OCI-LY7 (cell line): Measurements from ENCODE around the gene CEP78. TPM values are rescaled to one million over a fixed set of nuclear protein-coding genes. Genes with fewer than 3 reads are reported as not detected.
A peak's percentile ranks its signal among the peaks of the same experiment; 100 is the strongest.
"Not testable (repeated sequence)": the region's sequence is repeated elsewhere in the genome, so short reads cannot be mapped to it uniquely, and the experiment has no call there.

Experiments
- BruUV-seq: library from RNA; stranded (reverse); fragments of 400-500 nt; replicated peaks from 2 replicates; lab custom pipeline; 2021; lab: Mats Ljungman, UMichigan
- CTCF ChIA-PET: fragments of 300-600 bp; sonication (Branson Sonifier 250); formaldehyde crosslinking; loops from one replicate; lab custom pipeline; 2022; ENCODE audit warnings: antibody characterized with exemption; ENCODE audit not compliant: unreplicated experiment; lab: Charles Lee
- POLR2A ChIA-PET: fragments of 300-600 bp; sonication (Branson Sonifier 250); formaldehyde crosslinking; loops from one replicate; lab custom pipeline; 2022; ENCODE audit warnings: antibody characterized with exemption; lab: Charles Lee
- DNase-seq: peaks from one replicate; pipeline ENCODE4 v3.0.0-alpha.2; 2015; ENCODE audit warnings: low spot score
- H2AFZ ChIP-seq: fragments of 200-600 bp; sonication (generic), shearing (Covaris generic); 2 replicates; pipeline ENCODE4 v1.6.1; 2014; ENCODE audit warnings: mild to moderate bottlenecking, antibody characterized with exemption, low read length, moderate library complexity
- H3K27ac ChIP-seq: fragments of 200-600 bp; sonication (generic); 2 replicates; pipeline ENCODE4 v1.5.1; 2014; ENCODE audit warnings: mixed run types, low read depth, mild to moderate bottlenecking, moderate library complexity, low read length, inconsistent platforms; ENCODE audit not compliant: poor library complexity, severe bottlenecking
- H3K36me3 ChIP-seq: fragments of 200-600 bp; sonication (generic); 2 replicates; pipeline ENCODE4 v1.6.1; 2014; ENCODE audit warnings: mild to moderate bottlenecking, antibody characterized with exemption, low read length, moderate library complexity, mixed read lengths; ENCODE audit not compliant: insufficient read depth
- H3K4me1 ChIP-seq: fragments of 200-600 bp; sonication (generic); 2 replicates; pipeline ENCODE4 v1.5.1; 2014; ENCODE audit warnings: mild to moderate bottlenecking, low read length; ENCODE audit not compliant: insufficient read depth, poor library complexity, severe bottlenecking
- H3K4me2 ChIP-seq: fragments of 200-600 bp; sonication (generic); 2 replicates; pipeline ENCODE4 v1.6.1; 2014; ENCODE audit warnings: mild to moderate bottlenecking, low read length
- H3K4me3 ChIP-seq: fragments of 200-600 bp; sonication (generic); 2 replicates; pipeline ENCODE4 v1.5.1; 2014; ENCODE audit warnings: mild to moderate bottlenecking, low read depth, low read length; ENCODE audit not compliant: poor library complexity, severe bottlenecking
- H3K79me2 ChIP-seq: fragments of 200-600 bp; sonication (generic); 2 replicates; pipeline ENCODE4 v1.6.1; 2016; ENCODE audit warnings: low read depth, mild to moderate bottlenecking, low read length, moderate library complexity, mixed read lengths; ENCODE audit not compliant: insufficient read depth
- H3K9me2 ChIP-seq: fragments of 200-600 bp; sonication (generic); 2 replicates; pipeline ENCODE4 v1.6.1; 2016; ENCODE audit warnings: mild to moderate bottlenecking, low read length, mixed read lengths; ENCODE audit not compliant: insufficient read depth
- H3K9me3 ChIP-seq: fragments of 200-600 bp; sonication (generic); 2 replicates; pipeline ENCODE4 v1.6.1; 2014; ENCODE audit warnings: mild to moderate bottlenecking, mixed run types, low read length, mixed read lengths
- H4K20me1 ChIP-seq: fragments of 200-600 bp; sonication (generic); 2 replicates; pipeline ENCODE4 v1.6.1; 2014; ENCODE audit warnings: mild to moderate bottlenecking, antibody characterized with exemption, low read length, moderate library complexity, mixed read lengths; ENCODE audit not compliant: insufficient read depth
- CTCF ChIP-seq: fragments of 200-600 bp; sonication (generic); conservative IDR thresholded peaks from 2 replicates; pipeline ENCODE4 v1.5.1; 2014; ENCODE audit warnings: mild to moderate bottlenecking, antibody characterized with exemption, low read length, moderate library complexity, mixed read lengths
- EZH2phosphoT487 ChIP-seq: fragments of 200-600 bp; sonication (generic); IDR thresholded peaks from 2 replicates; pipeline ENCODE4 v1.6.1; 2018; ENCODE audit warnings: low read depth, borderline replicate concordance, mild to moderate bottlenecking, mixed run types, antibody characterized with exemption, low read length, moderate library complexity, mixed read lengths
- intact Hi-C: fragments of 100-400 bp; cut with micrococcal nuclease; formaldehyde crosslinking; loops from one replicate; pipeline ENCODE4 v1.10.0; 2022; ENCODE audit not compliant: unreplicated experiment
- total RNA-seq, 2 experiments: library from RNA; depleted of rRNA in 1 of 2; stranded (reverse); fragments of >200 nt in 1 of 2; shearing (Covaris generic) in 1 of 2; gene quantifications; 2 replicates each; pipeline ENCODE4 v1.2.3, GENCODE V29; 2014 to 2022

The CEP78 gene
- total RNA-seq, 2 experiments from 2014 or later, result 49.5 to 59.3 TPM

- BruUV-seq, result no TSS peak
- Histone ChIP-seq H4K20me1 (no peaks in the 10 kb centered on the region), H2AFZ (no peak overlapping the region), H3K4me2 (no peak overlapping the region), H3K9me2 (no peaks in the 10 kb centered on the region), H3K36me3 (no peaks in the 10 kb centered on the region), H3K27ac (no peak overlapping the region), H3K9me3 (no peaks in the 10 kb centered on the region), H3K4me3 (no peak overlapping the region), H3K4me1 (peaks cover 9% of the 10 kb centered on the region), H3K79me2 (peaks cover 10% of the 10 kb centered on the region; the same call in 1 of the 2 replicates)
- ChIA-PET CTCF (no interaction called here), POLR2A (interaction anchor here (0.7 kb wide), 1 partner anchor 99 kb away, joined by 3 read pairs; no protein-coding TSS in a partner anchor)
- TF ChIP-seq CTCF (no peak), EZH2phosphoT487 (no peak)
- intact Hi-C loops, result loop anchor here (10.0 kb wide), 1 partner anchor 1056 kb away; the partner anchor contains the start of gene VPS13A
- no peak for DNase-seq
Measured at GRCh38 chr9:78230761-78231160, 5.1 kb upstream of the CEP78 start.

GRCh38 chr9:78232471-78232870, 3.4 kb upstream of the CEP78 start:
- not testable (repeated sequence) for DNase-seq, H3K27ac ChIP-seq, H2AFZ ChIP-seq, H3K9me3 ChIP-seq, H3K9me2 ChIP-seq, H4K20me1 ChIP-seq, BruUV-seq, H3K4me3 ChIP-seq, H3K4me2 ChIP-seq, H3K36me3 ChIP-seq
- ChIA-PET CTCF (interaction anchor here (1.5 kb wide), 1 partner anchor 17 kb away, joined by 5 read pairs; no protein-coding TSS in a partner anchor), POLR2A (interaction anchor here (2.0 to 3.6 kb wide), 2 partner anchors 9 to 25 kb away, joined by 8 to 19 read pairs; no protein-coding TSS in a partner anchor)
- intact Hi-C loops, result loop anchor here (10.0 kb wide), 1 partner anchor 1058 kb away; the partner anchor contains the start of gene VPS13A
- peaks cover 14% of the 10 kb centered on the region for H3K4me1 ChIP-seq
- H3K79me2 ChIP-seq, result peaks cover 21% of the 10 kb centered on the region

- peaks cover 33% of the 10 kb centered on the region for H3K4me1 ChIP-seq
- H3K27ac ChIP-seq, result no peak overlapping the region
- peak overlapping the region; percentile 76; the same call in 1 of the 2 replicates for H2AFZ ChIP-seq
- peak overlapping the region; percentile 96 for H3K4me2 ChIP-seq
- H3K9me2 ChIP-seq, result no peaks in the 10 kb centered on the region
- no peaks in the 10 kb centered on the region for H3K9me3 ChIP-seq
- TF ChIP-seq EZH2phosphoT487 (no peak), CTCF (no peak)
- peaks cover 9% of the 10 kb centered on the region; the same call in 1 of the 2 replicates for H4K20me1 ChIP-seq
- peaks cover 9% of the 10 kb centered on the region; the same call in 1 of the 2 replicates for H3K36me3 ChIP-seq
- DNase-seq, result no peak
- H3K4me3 ChIP-seq, result peak overlapping the region; percentile 83
- ChIA-PET POLR2A (interaction anchor here (3.6 to 5.1 kb wide), 2 partner anchors 12 to 62 kb away, joined by 18 to 19 read pairs; partner anchors contain the start of gene PSAT1), CTCF (no interaction called here)
- intact Hi-C loops, result loop anchor here (5.0 to 10.0 kb wide), 2 partner anchors 103 to 1060 kb away; partner anchors contain the start of gene VPS13A
- H3K79me2 ChIP-seq, result peaks cover 41% of the 10 kb centered on the region
- BruUV-seq, result no TSS peak
Measured at GRCh38 chr9:78234810-78235209, 1.1 kb upstream of the CEP78 start.
